HG02678 (cell line): ENCODE results near the gene MKS1.

ENCODE experiments used
- ATAC-seq: cut with Tn5 transposase; IDR thresholded peaks from one replicate; pipeline ENCODE4 v1.9.1; 2021; ENCODE audit warnings: mild to moderate bottlenecking, moderate library complexity; ENCODE audit not compliant: unreplicated experiment

Gene MKS1

DNA sequence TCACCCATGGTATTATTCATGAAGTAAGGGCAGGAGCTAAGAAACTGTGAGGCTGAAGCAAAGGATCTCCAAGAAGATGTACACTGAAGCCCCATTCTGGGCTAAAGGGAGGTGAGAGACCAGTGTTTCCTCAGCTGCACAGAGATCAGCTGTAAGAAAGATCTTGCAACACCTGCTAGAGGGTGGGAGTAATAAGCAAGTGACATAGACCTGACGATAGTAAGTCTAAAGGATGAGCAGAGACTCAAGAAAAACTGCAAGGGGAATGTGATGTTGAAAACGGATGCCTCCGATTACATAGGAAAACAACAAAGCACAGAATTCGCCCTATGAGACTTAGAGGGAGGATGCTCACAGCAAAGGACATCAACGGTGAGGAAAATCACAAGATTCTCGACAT lies 52.4 kb downstream of the MKS1 start, which contains the start of gene OR4D2:
OR4D2 (plus strand) TSS at position 301 of the 400 bp plus-strand sequence. CDS start 2,674 bp downstream, outside the sequence.
- ATAC-seq = no peak

DNA sequence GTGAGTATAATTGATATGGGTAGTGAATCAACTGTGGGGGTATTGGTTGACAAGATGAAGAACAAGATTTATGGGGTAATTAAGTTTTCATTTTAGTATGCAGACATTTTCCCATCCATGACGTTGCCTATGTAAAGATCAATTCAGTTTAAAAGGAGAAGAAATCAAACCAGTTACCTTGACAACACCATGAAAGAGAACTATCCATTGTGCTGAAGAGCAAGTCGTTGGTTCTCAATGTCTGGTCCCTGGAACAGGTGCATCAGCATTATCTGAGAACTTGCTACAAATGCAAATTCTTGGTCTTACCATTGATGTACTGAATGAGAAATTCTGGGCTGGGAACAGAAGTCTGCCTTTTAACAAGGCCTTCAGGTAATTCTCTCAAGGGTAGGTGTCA lies 53.1 kb downstream of the MKS1 start:
- ATAC-seq = no peak

DNA sequence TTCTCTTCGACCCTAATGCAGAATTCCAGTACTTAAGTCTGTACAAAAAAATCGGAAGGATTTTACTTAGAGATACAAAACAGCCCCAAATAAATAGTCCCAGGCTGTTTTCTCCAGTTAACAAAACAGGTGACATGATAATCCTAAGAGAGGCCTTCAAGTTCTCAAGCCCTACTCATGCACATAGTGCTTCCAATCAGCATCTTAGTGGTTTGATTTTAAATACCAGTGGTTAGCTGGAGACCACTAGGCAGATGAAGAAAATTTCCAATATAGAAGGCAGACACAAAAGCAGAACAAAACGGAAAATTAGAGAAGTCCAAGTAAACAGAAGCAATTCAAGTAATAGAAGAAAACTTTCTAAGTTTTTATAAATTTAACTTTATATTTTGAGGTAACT lies 57.5 kb downstream of the MKS1 start:
- ATAC-seq = no peak

DNA sequence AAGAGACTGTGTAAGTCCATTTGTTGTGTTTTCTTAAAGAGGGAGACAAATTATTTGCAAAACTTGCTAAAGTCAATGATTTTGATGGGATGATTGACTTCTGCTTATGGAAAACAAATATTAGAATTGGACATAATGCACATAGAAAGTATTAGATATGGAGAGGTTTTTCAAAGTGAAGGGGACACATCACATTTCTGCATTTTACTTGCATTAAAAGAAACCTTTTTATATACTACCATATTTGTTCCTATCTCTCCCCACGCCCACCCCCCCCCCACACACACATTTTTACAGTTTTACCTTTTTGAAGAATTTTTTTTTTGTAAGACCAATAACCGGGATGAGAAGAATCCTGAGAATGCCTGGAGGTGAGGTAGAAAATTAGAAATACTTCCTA lies 60.9 kb downstream of the MKS1 start:
- no peak for ATAC-seq

DNA sequence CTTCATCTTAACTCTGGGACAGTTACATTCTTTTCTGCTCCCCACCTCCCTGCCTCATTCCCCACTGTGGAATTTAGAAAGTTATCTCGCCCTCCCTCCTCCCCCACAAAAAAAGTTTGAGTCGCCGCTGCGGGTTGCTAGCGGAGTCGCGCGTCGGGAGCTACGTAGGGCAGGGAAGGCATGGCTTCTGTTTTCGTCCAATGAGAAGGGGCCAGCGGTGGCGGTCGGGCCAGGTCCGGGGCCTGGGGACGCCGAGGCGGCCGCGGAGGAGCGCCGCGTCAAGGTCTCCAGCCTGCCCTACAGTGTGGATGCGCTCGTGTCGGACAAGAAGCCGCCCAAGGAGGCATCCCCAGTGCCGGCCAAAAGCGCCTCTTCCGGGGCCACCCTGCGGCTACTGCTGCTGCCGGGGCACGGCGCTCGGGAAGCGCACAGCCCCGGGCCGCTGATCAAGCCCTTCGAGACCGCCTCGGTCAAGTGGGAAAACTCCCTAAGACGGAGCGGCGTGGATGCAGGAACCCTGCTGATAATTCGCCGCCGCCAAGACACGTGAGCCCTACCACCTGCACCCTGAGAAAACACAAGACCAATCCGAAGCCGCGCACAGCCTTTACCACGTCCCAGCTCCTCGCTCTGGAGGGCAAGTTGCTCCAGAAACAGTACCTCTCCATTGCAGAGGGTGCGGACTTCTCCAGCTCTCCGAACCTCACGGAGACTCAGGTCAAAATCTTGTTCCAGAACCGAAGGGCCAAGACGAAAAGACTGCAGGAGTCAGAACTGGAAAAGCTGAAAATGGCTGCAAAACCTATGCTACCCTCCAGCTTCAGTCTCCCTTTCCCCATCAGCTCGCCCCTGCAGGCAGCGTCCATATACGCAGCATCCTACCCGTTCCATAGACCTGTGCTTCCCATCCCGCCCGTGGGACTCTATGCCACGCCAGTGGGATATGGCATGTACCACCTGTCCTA lies 61.9 kb downstream of the MKS1 start:
- no peak for ATAC-seq
